ENCODE data around the gene MFSD2B. TPM values are rescaled to one million over a fixed set of nuclear protein-coding genes. Genes with fewer than 3 reads are reported as not detected.
"Not testable (repeated sequence)": the region's sequence is repeated elsewhere in the genome, so short reads cannot be mapped to it uniquely, and the experiment has no call there.

The MFSD2B gene
- total RNA-seq, 1 donor from 2014 or later: not detected

DNA sequence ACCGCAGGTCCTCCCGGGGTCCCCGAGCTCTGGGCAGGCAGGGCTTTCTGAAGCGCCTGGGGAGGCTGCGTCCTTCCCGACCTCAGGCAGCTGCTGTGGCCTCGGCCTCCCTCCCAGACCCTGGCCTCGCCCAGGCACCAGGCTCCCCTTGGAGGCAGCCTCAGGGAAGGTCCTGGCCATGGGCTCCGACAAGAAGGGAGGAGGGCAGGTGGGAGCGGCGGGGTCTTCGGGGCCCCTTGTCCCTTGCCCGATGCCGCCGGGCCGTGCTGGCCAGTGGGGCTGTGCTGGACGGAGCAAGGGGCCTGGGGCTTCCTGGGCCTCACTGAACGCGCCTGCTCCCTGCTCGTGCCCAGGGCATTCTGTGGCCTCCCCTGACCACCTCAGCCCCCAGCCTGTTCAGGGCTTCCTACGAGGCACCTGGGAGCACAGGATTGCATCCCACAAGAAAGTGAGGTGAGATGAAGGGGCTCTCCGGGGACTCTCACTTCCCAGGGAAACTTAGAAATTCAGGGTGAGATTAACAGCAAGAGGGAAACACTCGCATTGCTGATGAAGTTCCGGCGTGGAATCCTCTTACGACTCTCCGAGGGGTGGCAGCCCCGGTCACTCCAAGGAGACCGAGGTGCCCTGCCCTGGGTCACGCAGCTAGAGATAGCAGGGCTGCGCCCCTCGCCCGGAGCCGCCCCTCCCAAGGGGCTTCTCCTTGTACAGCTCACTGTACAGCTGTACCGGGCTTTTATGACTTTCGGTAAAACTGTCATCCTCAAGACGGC is 778 bp downstream of the MFSD2B start:
- H3K9me3 Mint-ChIP-seq (ENCODE audit: low read depth): no peaks in the 10 kb centered on the region
- peak overlapping the region; percentile 16 for H3K4me3 Mint-ChIP-seq (ENCODE audit: unreplicated experiment)
- peaks cover 10% of the 10 kb centered on the region for H3K4me1 Mint-ChIP-seq (ENCODE audit: low read depth)
- H3K27ac Mint-ChIP-seq (ENCODE audit: unreplicated experiment): no peak overlapping the region
- no peaks in the 10 kb centered on the region for H3K36me3 Mint-ChIP-seq (ENCODE audit: low read depth)
- peaks cover 6% of the 10 kb centered on the region for H3K27me3 Mint-ChIP-seq (ENCODE audit: low read depth)
- DNase-seq (ENCODE audit: low spot score): no peak
- TF ChIP-seq, protein P1, sequence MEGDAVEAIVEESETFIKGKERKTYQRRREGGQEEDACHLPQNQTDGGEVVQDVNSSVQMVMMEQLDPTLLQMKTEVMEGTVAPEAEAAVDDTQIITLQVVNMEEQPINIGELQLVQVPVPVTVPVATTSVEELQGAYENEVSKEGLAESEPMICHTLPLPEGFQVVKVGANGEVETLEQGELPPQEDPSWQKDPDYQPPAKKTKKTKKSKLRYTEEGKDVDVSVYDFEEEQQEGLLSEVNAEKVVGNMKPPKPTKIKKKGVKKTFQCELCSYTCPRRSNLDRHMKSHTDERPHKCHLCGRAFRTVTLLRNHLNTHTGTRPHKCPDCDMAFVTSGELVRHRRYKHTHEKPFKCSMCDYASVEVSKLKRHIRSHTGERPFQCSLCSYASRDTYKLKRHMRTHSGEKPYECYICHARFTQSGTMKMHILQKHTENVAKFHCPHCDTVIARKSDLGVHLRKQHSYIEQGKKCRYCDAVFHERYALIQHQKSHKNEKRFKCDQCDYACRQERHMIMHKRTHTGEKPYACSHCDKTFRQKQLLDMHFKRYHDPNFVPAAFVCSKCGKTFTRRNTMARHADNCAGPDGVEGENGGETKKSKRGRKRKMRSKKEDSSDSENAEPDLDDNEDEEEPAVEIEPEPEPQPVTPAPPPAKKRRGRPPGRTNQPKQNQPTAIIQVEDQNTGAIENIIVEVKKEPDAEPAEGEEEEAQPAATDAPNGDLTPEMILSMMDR (IDR thresholded peaks at IDR 0.05): no peak

DNA sequence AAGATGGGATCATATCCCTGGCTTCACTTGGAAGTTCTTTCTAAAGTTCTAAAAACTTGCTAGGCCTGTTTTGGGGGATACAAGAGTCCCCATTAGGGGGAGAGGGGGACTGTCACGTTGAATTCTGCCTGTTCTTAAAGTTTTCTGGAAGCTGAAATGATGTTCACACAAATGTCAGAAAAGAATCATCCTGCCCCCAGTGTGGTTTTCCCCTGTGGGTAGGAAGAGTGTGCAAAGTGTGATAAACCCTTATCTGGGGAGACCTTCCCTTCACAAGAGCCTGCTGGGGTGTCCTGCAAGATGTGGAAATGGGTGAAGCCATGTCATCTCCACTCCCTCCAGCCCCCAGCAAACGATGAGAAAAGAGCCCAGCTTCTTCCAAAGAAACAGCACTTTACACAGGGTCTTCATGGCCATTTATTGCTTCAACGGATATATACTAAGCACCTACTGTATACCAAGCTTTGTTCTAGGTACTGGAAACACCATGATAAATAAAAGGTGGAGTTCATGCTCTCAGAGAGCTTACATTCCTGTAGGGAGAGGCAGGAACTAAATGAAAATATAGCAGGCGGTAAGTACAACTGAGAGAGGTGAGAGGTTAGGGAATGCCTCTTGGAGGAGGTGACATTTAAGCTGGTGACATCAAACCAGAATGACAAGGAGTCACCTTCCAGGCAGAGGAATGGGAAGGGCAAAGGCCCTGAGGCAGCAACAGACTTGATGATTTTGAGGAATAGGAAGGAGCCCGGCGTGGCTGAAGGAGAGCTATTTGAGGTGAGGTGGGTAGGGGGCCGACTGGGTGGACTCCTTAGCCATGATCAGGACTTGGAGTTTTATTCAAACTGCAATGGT is 1.6 kb downstream of the MFSD2B start:
- Mint-ChIP-seq H3K9me3 (ENCODE audit: low read depth) (no peaks in the 10 kb centered on the region), H3K27me3 (ENCODE audit: low read depth) (peaks cover 6% of the 10 kb centered on the region), H3K4me3 (ENCODE audit: unreplicated experiment) (no peak overlapping the region), H3K36me3 (ENCODE audit: low read depth) (no peaks in the 10 kb centered on the region), H3K27ac (ENCODE audit: unreplicated experiment) (no peak overlapping the region), H3K4me1 (ENCODE audit: low read depth) (peaks cover 17% of the 10 kb centered on the region)
- DNase-seq (ENCODE audit: low spot score): no peak
- TF ChIP-seq, protein P1 (IDR thresholded peaks at IDR 0.05): no peak

DNA sequence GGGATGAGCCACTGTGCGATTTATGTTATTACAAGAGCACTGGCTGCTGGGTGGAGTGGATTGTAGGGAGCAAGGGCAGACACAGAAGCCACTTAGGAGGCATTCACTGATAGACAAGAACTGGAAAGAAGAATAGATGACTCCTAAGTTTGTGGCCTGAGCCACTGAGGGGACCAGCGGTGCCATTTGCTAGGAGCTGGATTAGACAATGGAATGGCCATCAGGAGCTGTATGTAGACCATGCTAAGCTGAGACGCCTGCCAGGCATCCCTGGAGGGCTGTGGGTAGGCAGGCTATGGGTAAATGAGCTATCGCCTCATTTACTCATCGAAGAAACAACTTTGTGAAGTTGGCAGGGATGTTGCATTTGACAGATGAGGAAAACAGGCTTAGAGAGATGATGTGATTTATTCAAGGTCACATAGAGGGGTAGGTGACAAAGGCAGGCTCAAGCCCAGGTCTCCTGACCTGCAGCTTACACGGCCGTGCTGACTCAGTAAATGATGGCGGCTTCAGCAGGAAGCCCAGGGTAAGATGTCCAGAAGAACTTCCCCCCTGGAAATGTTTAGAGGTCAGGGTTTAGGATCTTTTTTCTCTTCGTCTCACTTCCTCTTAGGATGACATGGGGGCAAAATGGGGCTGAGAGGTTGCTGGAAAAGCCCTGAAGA is 2.8 kb downstream of the MFSD2B start:
- no peak overlapping the region for H3K27ac Mint-ChIP-seq (ENCODE audit: unreplicated experiment)
- peaks cover 17% of the 10 kb centered on the region for H3K4me1 Mint-ChIP-seq (ENCODE audit: low read depth)
- no peaks in the 10 kb centered on the region for H3K36me3 Mint-ChIP-seq (ENCODE audit: low read depth)
- peaks cover 6% of the 10 kb centered on the region for H3K27me3 Mint-ChIP-seq (ENCODE audit: low read depth)
- no peak for DNase-seq (ENCODE audit: low spot score)
- TF ChIP-seq, protein P1 (IDR thresholded peaks at IDR 0.05): no peak
- H3K9me3 Mint-ChIP-seq (ENCODE audit: low read depth): no peaks in the 10 kb centered on the region
- no peak overlapping the region for H3K4me3 Mint-ChIP-seq (ENCODE audit: unreplicated experiment)

- not testable (repeated sequence) for DNase-seq (ENCODE audit: low spot score); H3K27ac Mint-ChIP-seq (ENCODE audit: unreplicated experiment); H3K9me3 Mint-ChIP-seq (ENCODE audit: low read depth); H3K4me3 Mint-ChIP-seq (ENCODE audit: unreplicated experiment); H3K27me3 Mint-ChIP-seq (ENCODE audit: low read depth); H3K36me3 Mint-ChIP-seq (ENCODE audit: low read depth)
- peaks cover 11% of the 10 kb centered on the region for H3K4me1 Mint-ChIP-seq (ENCODE audit: low read depth)
Measured at GRCh38 chr2:24014902-24015301, 5.0 kb downstream of the MFSD2B start.

GRCh38 chr2:24015562-24016375 is 5.9 kb downstream of the MFSD2B start:
- Mint-ChIP-seq H3K4me3 (ENCODE audit: unreplicated experiment) (no peak overlapping the region), H3K9me3 (ENCODE audit: low read depth) (no peaks in the 10 kb centered on the region), H3K27me3 (ENCODE audit: low read depth) (peaks cover 3% of the 10 kb centered on the region), H3K36me3 (ENCODE audit: low read depth) (no peaks in the 10 kb centered on the region), H3K27ac (ENCODE audit: unreplicated experiment) (peak overlapping the region; percentile 8), H3K4me1 (ENCODE audit: low read depth) (peaks cover 11% of the 10 kb centered on the region)
- no peak for DNase-seq (ENCODE audit: low spot score)
- TF ChIP-seq, protein P1 (IDR thresholded peaks at IDR 0.05): no peak
